ENCODE results near the gene SYNGAP1.
A peak's percentile ranks its signal among the peaks of the same experiment; 100 is the strongest.

Gene SYNGAP1

DNA sequence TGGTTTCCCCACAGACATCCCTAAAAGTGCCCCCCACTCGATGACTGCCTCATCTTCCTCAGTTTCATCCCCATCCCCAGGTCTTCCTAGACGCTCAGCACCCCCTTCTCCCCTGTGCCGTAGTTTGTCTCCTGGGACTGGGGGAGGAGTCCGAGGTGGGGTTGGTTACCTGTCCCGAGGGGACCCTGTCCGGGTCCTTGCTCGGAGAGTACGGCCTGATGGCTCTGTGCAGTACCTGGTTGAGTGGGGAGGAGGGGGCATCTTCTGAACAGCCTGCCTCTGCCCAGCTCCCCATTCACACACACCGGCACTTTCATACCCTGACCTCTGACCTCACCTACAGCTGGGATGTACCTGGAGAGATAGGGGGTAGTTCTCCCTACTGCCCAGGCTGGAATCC is 4.0 kb upstream of the SYNGAP1 start:
- peak overlapping the region; percentile 89 for H3K4me3 ChIP-seq (ENCODE audit: insufficient read depth, low read length, poor library complexity, severe bottlenecking)

DNA sequence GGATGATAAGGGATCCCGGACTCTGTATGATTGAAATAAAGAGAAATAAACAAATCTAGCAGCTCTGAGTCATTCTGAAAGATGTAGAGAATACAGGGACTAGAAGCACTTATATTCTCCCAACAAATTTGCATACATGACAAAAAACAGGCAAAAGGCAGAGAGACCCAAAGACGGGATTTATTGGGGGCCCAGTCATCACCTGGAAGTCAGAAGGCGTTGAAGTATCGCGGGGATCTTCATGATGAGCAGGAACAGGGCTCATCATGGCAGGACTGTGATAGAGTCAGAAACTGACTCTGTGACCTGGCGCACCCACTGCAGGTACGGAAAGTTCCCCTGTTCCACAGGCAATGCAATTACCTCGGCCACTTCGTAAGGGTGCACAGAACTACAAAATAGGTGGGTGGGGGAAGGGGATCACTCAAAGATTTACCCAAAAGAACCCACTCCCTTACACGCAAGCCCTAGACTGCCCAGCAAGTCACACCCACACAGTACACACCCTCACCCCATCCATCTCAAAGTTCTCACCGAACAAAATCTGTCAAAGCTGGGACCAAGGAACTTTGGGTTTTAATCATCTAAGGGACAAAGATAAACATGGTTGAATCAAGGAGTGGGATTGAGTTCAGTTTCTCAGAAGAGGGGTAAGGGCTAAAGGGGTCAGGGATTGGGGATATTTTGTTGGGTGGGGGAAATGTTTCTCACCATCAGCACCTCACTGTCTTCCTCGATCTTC is 3.3 kb upstream of the SYNGAP1 start:
- no peaks in the 10 kb centered on the region for H3K36me3 ChIP-seq (ENCODE audit: low read length)
- H3K9me3 ChIP-seq (ENCODE audit: insufficient read depth, low read length) = no peaks in the 10 kb centered on the region
- peaks cover 28% of the 10 kb centered on the region for H3F3A ChIP-seq (ENCODE audit: insufficient read depth)
- H3K4me2 ChIP-seq (ENCODE audit: low read depth, low read length, poor library complexity, severe bottlenecking) = peak overlapping the region; percentile 87
- TF ChIP-seq EZH2phosphoT487 (conservative IDR thresholded peaks at IDR 0.05; ENCODE audit: low read length) = no peak
- TF ChIP-seq, protein P1, sequence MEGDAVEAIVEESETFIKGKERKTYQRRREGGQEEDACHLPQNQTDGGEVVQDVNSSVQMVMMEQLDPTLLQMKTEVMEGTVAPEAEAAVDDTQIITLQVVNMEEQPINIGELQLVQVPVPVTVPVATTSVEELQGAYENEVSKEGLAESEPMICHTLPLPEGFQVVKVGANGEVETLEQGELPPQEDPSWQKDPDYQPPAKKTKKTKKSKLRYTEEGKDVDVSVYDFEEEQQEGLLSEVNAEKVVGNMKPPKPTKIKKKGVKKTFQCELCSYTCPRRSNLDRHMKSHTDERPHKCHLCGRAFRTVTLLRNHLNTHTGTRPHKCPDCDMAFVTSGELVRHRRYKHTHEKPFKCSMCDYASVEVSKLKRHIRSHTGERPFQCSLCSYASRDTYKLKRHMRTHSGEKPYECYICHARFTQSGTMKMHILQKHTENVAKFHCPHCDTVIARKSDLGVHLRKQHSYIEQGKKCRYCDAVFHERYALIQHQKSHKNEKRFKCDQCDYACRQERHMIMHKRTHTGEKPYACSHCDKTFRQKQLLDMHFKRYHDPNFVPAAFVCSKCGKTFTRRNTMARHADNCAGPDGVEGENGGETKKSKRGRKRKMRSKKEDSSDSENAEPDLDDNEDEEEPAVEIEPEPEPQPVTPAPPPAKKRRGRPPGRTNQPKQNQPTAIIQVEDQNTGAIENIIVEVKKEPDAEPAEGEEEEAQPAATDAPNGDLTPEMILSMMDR (IDR thresholded peaks at IDR 0.05; ENCODE audit: insufficient read depth, low read length, poor library complexity, severe bottlenecking) = no peak
- H3K79me2 ChIP-seq (ENCODE audit: insufficient read depth, low read length) = peaks cover 22% of the 10 kb centered on the region
- peak overlapping the region; percentile 80 for H3K9ac ChIP-seq (ENCODE audit: low read length)
- no peak overlapping the region for H2AFZ ChIP-seq (ENCODE audit: low read depth, low read length, severe bottlenecking)
- H4K20me1 ChIP-seq (ENCODE audit: low read depth, low read length) = no peaks in the 10 kb centered on the region
- H3K27me3 ChIP-seq (ENCODE audit: low read length) = no peaks in the 10 kb centered on the region
- peak overlapping the region; percentile 67; the same call in 1 of the 2 replicates for H3K27ac ChIP-seq (ENCODE audit: low read depth, low read length)
- peak overlapping the region; percentile 89 for H3K4me3 ChIP-seq (ENCODE audit: insufficient read depth, low read length, poor library complexity, severe bottlenecking)
- no peaks in the 10 kb centered on the region for H3K9me2 ChIP-seq (replicated peaks; ENCODE audit: insufficient read depth, low read length)

More for the DNA sequence above, 4.0 kb upstream of the SYNGAP1 start:
- H3K27me3 ChIP-seq (ENCODE audit: low read length) = no peaks in the 10 kb centered on the region
- peak overlapping the region; percentile 67; the same call in 1 of the 2 replicates for H3K27ac ChIP-seq (ENCODE audit: low read depth, low read length)
- no peaks in the 10 kb centered on the region for H4K20me1 ChIP-seq (ENCODE audit: low read depth, low read length)
- peaks cover 22% of the 10 kb centered on the region for H3K79me2 ChIP-seq (ENCODE audit: insufficient read depth, low read length)
- no peaks in the 10 kb centered on the region for H3K36me3 ChIP-seq (ENCODE audit: low read length)
- peak overlapping the region; percentile 80 for H3K9ac ChIP-seq (ENCODE audit: low read length)
- no peaks in the 10 kb centered on the region for H3K9me3 ChIP-seq (ENCODE audit: insufficient read depth, low read length)
- no peak overlapping the region for H2AFZ ChIP-seq (ENCODE audit: low read depth, low read length, severe bottlenecking)
- H3K4me2 ChIP-seq (ENCODE audit: low read depth, low read length, poor library complexity, severe bottlenecking) = peak overlapping the region; percentile 87
- peaks cover 31% of the 10 kb centered on the region for H3F3A ChIP-seq (ENCODE audit: insufficient read depth)
- no peaks in the 10 kb centered on the region for H3K9me2 ChIP-seq (replicated peaks; ENCODE audit: insufficient read depth, low read length)
- TF ChIP-seq, protein P1 (IDR thresholded peaks at IDR 0.05; ENCODE audit: insufficient read depth, low read length, poor library complexity, severe bottlenecking) = no peak
- no peak for TF ChIP-seq EZH2phosphoT487 (conservative IDR thresholded peaks at IDR 0.05; ENCODE audit: low read length)

DNA sequence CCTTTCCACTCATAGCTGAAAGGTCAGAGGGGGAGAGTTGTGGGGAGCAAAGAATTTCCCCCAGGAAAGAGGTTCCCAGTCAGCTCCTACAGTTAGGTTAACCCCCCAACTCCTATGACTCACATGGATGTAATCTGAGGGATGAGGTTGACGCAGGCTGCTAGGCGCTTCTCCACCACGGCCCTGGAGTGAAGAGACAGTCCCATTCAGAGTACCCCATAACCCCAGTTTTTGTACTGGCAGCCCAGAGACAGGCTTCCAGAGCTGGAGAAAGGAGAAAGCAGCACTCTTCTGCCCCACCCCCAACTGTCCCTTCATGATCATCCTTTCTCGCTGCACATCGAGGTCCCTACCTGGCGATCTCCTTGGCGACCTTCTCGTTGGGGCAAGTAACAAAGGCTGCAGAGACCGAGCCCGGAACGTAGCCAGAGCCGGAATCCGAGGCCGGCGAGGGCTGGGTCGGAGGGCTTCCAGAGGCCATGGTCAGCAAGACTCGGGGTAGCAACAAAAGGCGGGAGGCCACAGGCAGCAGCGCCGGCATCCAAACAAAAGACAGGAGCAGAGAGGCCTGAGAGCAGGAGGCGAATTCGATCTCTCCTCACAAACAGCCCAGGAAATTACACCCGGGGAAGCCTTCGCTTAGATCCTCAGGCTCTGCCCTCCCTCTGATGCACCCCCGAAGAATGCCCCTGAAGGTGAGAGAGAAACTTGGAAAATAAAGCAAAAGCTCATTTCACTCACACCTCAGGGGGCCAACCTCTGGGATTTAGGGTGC is 2.5 kb upstream of the SYNGAP1 start:
- Histone ChIP-seq H3K36me3 (ENCODE audit: low read length) (no peaks in the 10 kb centered on the region), H3K4me3 (ENCODE audit: insufficient read depth, low read length, poor library complexity, severe bottlenecking) (peak overlapping the region; percentile 89), H3K9me3 (ENCODE audit: insufficient read depth, low read length) (no peaks in the 10 kb centered on the region), H3K9me2 (replicated peaks; ENCODE audit: insufficient read depth, low read length) (no peaks in the 10 kb centered on the region), H3K27me3 (ENCODE audit: low read length) (no peaks in the 10 kb centered on the region), H4K20me1 (ENCODE audit: low read depth, low read length) (no peaks in the 10 kb centered on the region), H3K79me2 (ENCODE audit: insufficient read depth, low read length) (peaks cover 22% of the 10 kb centered on the region), H3F3A (ENCODE audit: insufficient read depth) (peaks cover 26% of the 10 kb centered on the region), H3K4me2 (ENCODE audit: low read depth, low read length, poor library complexity, severe bottlenecking) (peak overlapping the region; percentile 87), H2AFZ (ENCODE audit: low read depth, low read length, severe bottlenecking) (peak overlapping the region; percentile 43), H3K9ac (ENCODE audit: low read length) (peak overlapping the region; percentile 80), H3K27ac (ENCODE audit: low read depth, low read length) (peak overlapping the region; percentile 67)
- TF ChIP-seq, protein P1 (IDR thresholded peaks at IDR 0.05; ENCODE audit: insufficient read depth, low read length, poor library complexity, severe bottlenecking) = no peak
- TF ChIP-seq EZH2phosphoT487 (conservative IDR thresholded peaks at IDR 0.05; ENCODE audit: low read length) = no peak
